ENCODE results near the gene TAS2R3.

GRCh38 chr7:141785706-141786552, 22.0 kb downstream of the TAS2R3 start:
- peak in 1 of 3 donors; percentile 8 for TF ChIP-seq CTCF (IDR thresholded peaks at IDR 0.05)
- TF ChIP-seq POLR2A (IDR thresholded peaks at IDR 0.05) = no peak
